SK-N-SH (cell line): ENCODE results near the gene LRRC8C. TPM values are rescaled to one million over a fixed set of nuclear protein-coding genes. Genes with fewer than 3 reads are reported as not detected.

Experiments
- CTCF ChIA-PET: fragments of 300-600, 350-600 bp; formaldehyde crosslinking; extraction: SDS; loops from one replicate; lab custom pipeline; 2021; lab: Yijun Ruan, JAX
- POLR2A ChIA-PET: fragments of 350-600 bp; sonication (Branson Sonifier 250); formaldehyde crosslinking; extraction: SDS; loops from one replicate; lab custom pipeline; 2020; ENCODE audit warnings: antibody characterized with exemption, inconsistent platforms; lab: Yijun Ruan, JAX
- DNase-seq: peaks from one replicate; pipeline ENCODE4 v3.0.0; 2012
- H2AFZ ChIP-seq: fragments of 200-600 bp; sonication (generic); 2 replicates; pipeline ENCODE4 v1.8.1; 2016; ENCODE audit warnings: antibody characterized with exemption, mild to moderate bottlenecking, low read depth
- H3F3A ChIP-seq: fragments of 200-600 bp; sonication (generic); replicated peaks from 2 replicates; pipeline ENCODE3; 2016; ENCODE audit warnings: antibody characterized with exemption, mild to moderate bottlenecking; ENCODE audit not compliant: insufficient read depth
- H3K27ac ChIP-seq, 2 experiments: fragments of 200-500 bp in 1 of 2; fragments of 200-600 bp in 1 of 2; sonication (Bioruptor generic) in 1 of 2; sonication (generic), shearing (Covaris generic) in 1 of 2; 2 replicates each; pipeline versions ENCODE4 v1.5.1 to v1.6.1; 2014 to 2016; ENCODE audit warnings: low read depth in 2 of 2, inconsistent platforms in 1 of 2, low read length in 1 of 2, mild to moderate bottlenecking in 1 of 2, mixed read lengths in 1 of 2
- H3K27me3 ChIP-seq: fragments of 200-600 bp; sonication (generic), shearing (Covaris generic); 2 replicates; pipeline ENCODE4 v1.6.1; 2016; ENCODE audit warnings: mixed run types; ENCODE audit not compliant: insufficient read depth
- H3K36me3 ChIP-seq, 2 experiments: fragments of 200-500 bp in 1 of 2; fragments of 200-600 bp in 1 of 2; sonication (Bioruptor generic) in 1 of 2; sonication (generic) in 1 of 2; replicated peaks in 1 of 2; 2 replicates each; pipeline versions ENCODE3 to v1.5.1; 2014 to 2016; ENCODE audit warnings: low read length in 1 of 2, mild to moderate bottlenecking in 1 of 2; ENCODE audit not compliant: insufficient read depth in 2 of 2, control insufficient read depth in 1 of 2
- H3K4me1 ChIP-seq, 2 experiments: fragments of 200-500 bp in 1 of 2; fragments of 200-600 bp in 1 of 2; sonication (Bioruptor generic) in 1 of 2; sonication (generic), shearing (Covaris generic) in 1 of 2; 2 replicates each; pipeline versions ENCODE4 v1.5.1 to v1.6.1; 2014 to 2016; ENCODE audit warnings: low read depth in 1 of 2, low read length in 1 of 2, mixed run types in 1 of 2; ENCODE audit not compliant: insufficient read depth in 2 of 2, control insufficient read depth in 1 of 2
- H3K4me2 ChIP-seq: fragments of 200-600 bp; sonication (generic), shearing (Covaris generic); 2 replicates; pipeline ENCODE4 v1.6.1; 2017; ENCODE audit warnings: mixed run types
- H3K4me3 ChIP-seq, 2 experiments: fragments of 200-500 bp in 1 of 2; fragments of 200-600 bp in 1 of 2; sonication (Bioruptor generic) in 1 of 2; sonication (generic), shearing (Covaris generic) in 1 of 2; 2 replicates each; pipeline versions ENCODE4 v1.5.1 to v1.8.1; 2014 to 2016; ENCODE audit warnings: low read depth in 2 of 2, inconsistent platforms in 1 of 2, low read length in 1 of 2, mild to moderate bottlenecking in 1 of 2, mixed read lengths in 1 of 2, moderate library complexity in 1 of 2
- H3K79me2 ChIP-seq: fragments of 200-600 bp; sonication (generic); 2 replicates; pipeline ENCODE4 v1.8.1; 2017; ENCODE audit warnings: mild to moderate bottlenecking; ENCODE audit not compliant: insufficient read depth
- H3K9ac ChIP-seq: fragments of 200-600 bp; sonication (generic); 2 replicates; pipeline ENCODE4 v1.6.1; 2017; ENCODE audit warnings: mixed run types
- H3K9me2 ChIP-seq: fragments of 200-600 bp; sonication (generic); 2 replicates; pipeline ENCODE4 v1.6.1; 2017; ENCODE audit warnings: mixed run types
- H3K9me3 ChIP-seq: fragments of 200-600 bp; sonication (generic); 2 replicates; pipeline ENCODE4 v1.6.1; 2017; ENCODE audit warnings: mixed run types, mild to moderate bottlenecking, moderate library complexity
- H4K20me1 ChIP-seq: fragments of 200-600 bp; sonication (generic); 2 replicates; pipeline ENCODE4 v1.6.1; 2017; ENCODE audit warnings: mild to moderate bottlenecking, mixed run types; ENCODE audit not compliant: insufficient read depth
- CHD2 ChIP-seq: fragments of 150-350 bp; IDR thresholded peaks from 2 replicates; pipeline ENCODE4 v1.6.1; 2018; ENCODE audit warnings: low read length; ENCODE audit not compliant: partially characterized antibody
- ELF1 ChIP-seq: IDR thresholded peaks from 2 replicates; pipeline ENCODE4 v1.4.0; 2012
- EP300 ChIP-seq, 2 experiments: IDR thresholded peaks; 2 replicates each; pipeline versions ENCODE4 v1.4.0 to v1.6.1; 2012; ENCODE audit warnings: borderline replicate concordance in 1 of 2, low read depth in 1 of 2, low read length in 1 of 2
- GABPA ChIP-seq: IDR thresholded peaks from 2 replicates; pipeline ENCODE4 v1.4.0; 2012; ENCODE audit warnings: low read depth, mild to moderate bottlenecking
- GATA2 ChIP-seq: sonication (generic); formaldehyde crosslinking; IDR thresholded peaks from 2 replicates; pipeline ENCODE4 v1.5.0; 2020; ENCODE audit warnings: mild to moderate bottlenecking, missing genetic modification reagents
- JUND ChIP-seq: IDR thresholded peaks from 2 replicates; pipeline ENCODE4 v1.4.0; 2012
- MXI1 ChIP-seq: IDR thresholded peaks from 2 replicates; pipeline ENCODE4 v1.6.1; 2012; ENCODE audit warnings: mild to moderate bottlenecking, low read depth, low read length, improper control_type of control experiment
- NRF1 ChIP-seq: IDR thresholded peaks from 2 replicates; pipeline ENCODE4 v1.6.1; 2012; ENCODE audit warnings: low read depth, mild to moderate bottlenecking, low read length
- RAD21 ChIP-seq: IDR thresholded peaks from 2 replicates; pipeline ENCODE4 v1.6.1; 2012; ENCODE audit warnings: mild to moderate bottlenecking, low read length
- RXRA ChIP-seq: IDR thresholded peaks from 2 replicates; pipeline ENCODE4 v1.4.0; 2012; ENCODE audit warnings: low read depth, mild to moderate bottlenecking, borderline replicate concordance
- SMC3 ChIP-seq: IDR thresholded peaks from 2 replicates; pipeline ENCODE4 v1.6.1; 2012; ENCODE audit warnings: low read depth, low read length, improper control_type of control experiment
- TAF1 ChIP-seq: IDR thresholded peaks from 2 replicates; pipeline ENCODE4 v1.6.1; 2012; ENCODE audit warnings: low read depth, mild to moderate bottlenecking, low read length, moderate library complexity, borderline replicate concordance
- TCF12 ChIP-seq: IDR thresholded peaks from 2 replicates; pipeline ENCODE4 v1.4.0; 2012
- ZBTB33 ChIP-seq: IDR thresholded peaks from 2 replicates; pipeline ENCODE4 v1.4.0; 2012; ENCODE audit warnings: low read depth, borderline replicate concordance
- WGBS: methylation state at CpG from one replicate; pipeline ENCODE4 v1.1.6; 2017; ENCODE audit warnings: low lambda C conversion rate; 5-methylcytosine and 5-hydroxymethylcytosine counted together
- polyA plus RNA-seq, 3 experiments: library from polyadenylated mRNA; depleted of rRNA; stranded (reverse); fragments of >200 nt; gene quantifications; 2 replicates each; pipeline ENCODE4 v1.2.3, GENCODE V29; 2012
- TF ChIP-seq, protein P1 (sequence below): IDR thresholded peaks from 2 replicates; pipeline ENCODE4 v1.4.0; 2012; ENCODE audit warnings: low read depth
- TF ChIP-seq, protein P2 (sequence below): fragments of 200-600 bp; sonication (generic); IDR thresholded peaks from 2 replicates; pipeline ENCODE4 v1.6.1; 2017; ENCODE audit warnings: antibody characterized with exemption, mild to moderate bottlenecking, moderate library complexity
- TF ChIP-seq, protein P3 (sequence below): fragments of 150-350 bp; IDR thresholded peaks from 2 replicates; pipeline ENCODE4 v1.6.1; 2017; ENCODE audit warnings: antibody characterized with exemption, low read length, low read depth, borderline replicate concordance
- TF ChIP-seq, protein P4 (sequence below): IDR thresholded peaks from 2 replicates; pipeline ENCODE4; 2012

The LRRC8C gene
- polyA plus RNA-seq, 1 of the 3 experiments (the other 2 are of a cell fraction) = 4.2 TPM

- TF ChIP-seq ZBTB33 (no peak), TCF12 (no peak)
These were observed 34.8 kb downstream of the LRRC8C start (continued) for GRCh38 chr1:89667691-89668090.

- Histone ChIP-seq H3K4me2 (no peak overlapping the region), H3F3A (no peaks in the 10 kb centered on the region), H3K4me3 (no peak overlapping the region), H3K79me2 (peaks cover 57% of the 10 kb centered on the region), H3K36me3 (peaks cover 0 to 3% of the 10 kb centered on the region in 2 experiments), H3K4me1 (peaks cover 6 to 8% of the 10 kb centered on the region in 2 experiments; a peak in 2 of 4 replicates), H3K27me3 (no peaks in the 10 kb centered on the region), H3K9me3 (no peaks in the 10 kb centered on the region), H3K27ac (no peak overlapping the region; a peak in 2 of 4 replicates), H3K9ac (no peak overlapping the region), H3K9me2 (no peaks in the 10 kb centered on the region), H4K20me1 (no peaks in the 10 kb centered on the region), H2AFZ (no peak overlapping the region)
- no peak for TF ChIP-seq CHD2
- no peak for TF ChIP-seq GATA2 (CRISPR knock-in tag)
- TF ChIP-seq, protein P1, sequence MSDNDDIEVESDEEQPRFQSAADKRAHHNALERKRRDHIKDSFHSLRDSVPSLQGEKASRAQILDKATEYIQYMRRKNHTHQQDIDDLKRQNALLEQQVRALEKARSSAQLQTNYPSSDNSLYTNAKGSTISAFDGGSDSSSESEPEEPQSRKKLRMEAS = no peak
- no peak for TF ChIP-seq EP300 (IDR thresholded peaks at IDR 0.05; ENCODE audit: borderline replicate concordance in 1 of 2, low read depth in 1 of 2, low read length in 1 of 2)
- TF ChIP-seq TAF1 = no peak
- TF ChIP-seq, protein P2, sequence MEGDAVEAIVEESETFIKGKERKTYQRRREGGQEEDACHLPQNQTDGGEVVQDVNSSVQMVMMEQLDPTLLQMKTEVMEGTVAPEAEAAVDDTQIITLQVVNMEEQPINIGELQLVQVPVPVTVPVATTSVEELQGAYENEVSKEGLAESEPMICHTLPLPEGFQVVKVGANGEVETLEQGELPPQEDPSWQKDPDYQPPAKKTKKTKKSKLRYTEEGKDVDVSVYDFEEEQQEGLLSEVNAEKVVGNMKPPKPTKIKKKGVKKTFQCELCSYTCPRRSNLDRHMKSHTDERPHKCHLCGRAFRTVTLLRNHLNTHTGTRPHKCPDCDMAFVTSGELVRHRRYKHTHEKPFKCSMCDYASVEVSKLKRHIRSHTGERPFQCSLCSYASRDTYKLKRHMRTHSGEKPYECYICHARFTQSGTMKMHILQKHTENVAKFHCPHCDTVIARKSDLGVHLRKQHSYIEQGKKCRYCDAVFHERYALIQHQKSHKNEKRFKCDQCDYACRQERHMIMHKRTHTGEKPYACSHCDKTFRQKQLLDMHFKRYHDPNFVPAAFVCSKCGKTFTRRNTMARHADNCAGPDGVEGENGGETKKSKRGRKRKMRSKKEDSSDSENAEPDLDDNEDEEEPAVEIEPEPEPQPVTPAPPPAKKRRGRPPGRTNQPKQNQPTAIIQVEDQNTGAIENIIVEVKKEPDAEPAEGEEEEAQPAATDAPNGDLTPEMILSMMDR = no peak
- TF ChIP-seq RAD21 = no peak
- no peak for TF ChIP-seq RXRA
- TF ChIP-seq, protein P3, sequence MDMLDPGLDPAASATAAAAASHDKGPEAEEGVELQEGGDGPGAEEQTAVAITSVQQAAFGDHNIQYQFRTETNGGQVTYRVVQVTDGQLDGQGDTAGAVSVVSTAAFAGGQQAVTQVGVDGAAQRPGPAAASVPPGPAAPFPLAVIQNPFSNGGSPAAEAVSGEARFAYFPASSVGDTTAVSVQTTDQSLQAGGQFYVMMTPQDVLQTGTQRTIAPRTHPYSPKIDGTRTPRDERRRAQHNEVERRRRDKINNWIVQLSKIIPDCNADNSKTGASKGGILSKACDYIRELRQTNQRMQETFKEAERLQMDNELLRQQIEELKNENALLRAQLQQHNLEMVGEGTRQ = no peak
- no peak for TF ChIP-seq TCF12
- no peak for TF ChIP-seq JUND
- no peak for TF ChIP-seq GABPA
- no peak for TF ChIP-seq SMC3
- TF ChIP-seq ELF1 = no peak
- no peak for TF ChIP-seq MXI1
- TF ChIP-seq NRF1 = no peak
- TF ChIP-seq, protein P4, sequence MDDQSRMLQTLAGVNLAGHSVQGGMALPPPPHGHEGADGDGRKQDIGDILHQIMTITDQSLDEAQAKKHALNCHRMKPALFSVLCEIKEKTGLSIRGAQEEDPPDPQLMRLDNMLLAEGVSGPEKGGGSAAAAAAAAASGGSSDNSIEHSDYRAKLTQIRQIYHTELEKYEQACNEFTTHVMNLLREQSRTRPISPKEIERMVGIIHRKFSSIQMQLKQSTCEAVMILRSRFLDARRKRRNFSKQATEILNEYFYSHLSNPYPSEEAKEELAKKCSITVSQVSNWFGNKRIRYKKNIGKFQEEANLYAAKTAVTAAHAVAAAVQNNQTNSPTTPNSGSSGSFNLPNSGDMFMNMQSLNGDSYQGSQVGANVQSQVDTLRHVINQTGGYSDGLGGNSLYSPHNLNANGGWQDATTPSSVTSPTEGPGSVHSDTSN = no peak
- POLR2A ChIA-PET = no interaction called here
- CTCF ChIA-PET = no interaction called here
- 95% methylated on average over 3 of the region's 3 CpGs for WGBS
- DNase-seq = no peak
These were observed 36.0 kb downstream of the LRRC8C start for GRCh38 chr1:89668961-89669360.
